Glutamatergic neuron (in vitro differentiated cells): ENCODE measurements around the gene HENMT1. TPM values are rescaled to one million over a fixed set of nuclear protein-coding genes. Genes with fewer than 3 reads are reported as not detected.
"Not testable (repeated sequence)": the region's sequence is repeated elsewhere in the genome, so short reads cannot be mapped to it uniquely, and the experiment has no call there.

Experiments
- DNase-seq: peaks from one replicate; pipeline ENCODE4 v3.0.0; 2022
- H3K27ac Mint-ChIP-seq: one replicate; pipeline ENCODE4 v1.8.0; 2020; ENCODE audit warnings: mild to moderate bottlenecking, mixed read lengths, inconsistent platforms; ENCODE audit not compliant: unreplicated experiment
- H3K27me3 Mint-ChIP-seq: one replicate; pipeline ENCODE4 v1.8.0; 2020; ENCODE audit warnings: mild to moderate bottlenecking, moderate library complexity, mixed read lengths, inconsistent platforms; ENCODE audit not compliant: unreplicated experiment
- H3K36me3 Mint-ChIP-seq: one replicate; pipeline ENCODE4 v1.8.0; 2020; ENCODE audit warnings: mild to moderate bottlenecking, mixed read lengths, inconsistent platforms; ENCODE audit not compliant: unreplicated experiment
- H3K4me1 Mint-ChIP-seq: one replicate; pipeline ENCODE4 v1.8.0; 2020; ENCODE audit warnings: mild to moderate bottlenecking, low read depth, mixed read lengths, inconsistent platforms; ENCODE audit not compliant: unreplicated experiment
- H3K4me3 Mint-ChIP-seq: one replicate; pipeline ENCODE4 v1.8.0; 2020; ENCODE audit warnings: mild to moderate bottlenecking, mixed read lengths, inconsistent platforms; ENCODE audit not compliant: unreplicated experiment
- H3K9me3 Mint-ChIP-seq: one replicate; pipeline ENCODE4 v1.8.0; 2020; ENCODE audit warnings: mild to moderate bottlenecking, moderate library complexity, mixed read lengths, inconsistent platforms; ENCODE audit not compliant: unreplicated experiment
- total RNA-seq: library from RNA; stranded (reverse); fragmentation: NEBNext Ultra II Directional; extraction: Animal tissue kit (Norgen Biotek cat#: 25700); gene quantifications from one replicate; pipeline ENCODE4 v1.2.1, GENCODE V29; 2021; ENCODE audit not compliant: unreplicated experiment
- TF ChIP-seq, protein P1 (sequence below): fragments of 200-600 bp; sonication (generic); IDR thresholded peaks from one replicate; pipeline ENCODE4 v1.5.0; 2021; ENCODE audit not compliant: partially characterized antibody, unreplicated experiment

The HENMT1 gene
- total RNA-seq, 1 donor from 2014 or later = 15.9 TPM

GRCh38 chr1:108685529-108685928 is 24.6 kb upstream of the HENMT1 start:
- Mint-ChIP-seq H3K27ac (no peak overlapping the region), H3K4me1 (no peaks in the 10 kb centered on the region), H3K4me3 (no peak overlapping the region), H3K27me3 (no peaks in the 10 kb centered on the region), H3K9me3 (no peaks in the 10 kb centered on the region), H3K36me3 (no peaks in the 10 kb centered on the region)
- no peak for DNase-seq
- TF ChIP-seq, protein P1, sequence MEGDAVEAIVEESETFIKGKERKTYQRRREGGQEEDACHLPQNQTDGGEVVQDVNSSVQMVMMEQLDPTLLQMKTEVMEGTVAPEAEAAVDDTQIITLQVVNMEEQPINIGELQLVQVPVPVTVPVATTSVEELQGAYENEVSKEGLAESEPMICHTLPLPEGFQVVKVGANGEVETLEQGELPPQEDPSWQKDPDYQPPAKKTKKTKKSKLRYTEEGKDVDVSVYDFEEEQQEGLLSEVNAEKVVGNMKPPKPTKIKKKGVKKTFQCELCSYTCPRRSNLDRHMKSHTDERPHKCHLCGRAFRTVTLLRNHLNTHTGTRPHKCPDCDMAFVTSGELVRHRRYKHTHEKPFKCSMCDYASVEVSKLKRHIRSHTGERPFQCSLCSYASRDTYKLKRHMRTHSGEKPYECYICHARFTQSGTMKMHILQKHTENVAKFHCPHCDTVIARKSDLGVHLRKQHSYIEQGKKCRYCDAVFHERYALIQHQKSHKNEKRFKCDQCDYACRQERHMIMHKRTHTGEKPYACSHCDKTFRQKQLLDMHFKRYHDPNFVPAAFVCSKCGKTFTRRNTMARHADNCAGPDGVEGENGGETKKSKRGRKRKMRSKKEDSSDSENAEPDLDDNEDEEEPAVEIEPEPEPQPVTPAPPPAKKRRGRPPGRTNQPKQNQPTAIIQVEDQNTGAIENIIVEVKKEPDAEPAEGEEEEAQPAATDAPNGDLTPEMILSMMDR = no peak

DNA sequence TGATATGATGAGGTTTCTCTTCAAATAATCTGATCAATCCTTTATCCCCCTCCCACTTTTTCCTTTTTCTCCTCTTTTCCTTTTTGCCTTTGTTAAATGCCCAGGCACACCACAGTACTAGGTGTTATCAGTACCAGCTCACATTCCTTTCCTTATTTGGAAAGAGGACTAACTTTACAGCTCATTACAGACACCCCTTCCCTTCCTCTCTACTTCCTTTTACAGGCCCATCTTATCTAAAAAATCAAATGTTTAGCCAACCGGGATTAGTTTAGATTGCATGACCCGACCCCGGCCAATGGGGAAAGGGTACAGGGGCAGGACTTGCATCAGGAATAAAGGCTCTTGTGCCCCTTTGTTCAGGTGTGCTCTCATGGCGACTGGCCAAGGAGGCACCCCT is 20.8 kb upstream of the HENMT1 start:
- not testable (repeated sequence) for H3K9me3 Mint-ChIP-seq, DNase-seq, H3K27ac Mint-ChIP-seq, H3K27me3 Mint-ChIP-seq, H3K4me3 Mint-ChIP-seq, H3K4me1 Mint-ChIP-seq, H3K36me3 Mint-ChIP-seq

DNA sequence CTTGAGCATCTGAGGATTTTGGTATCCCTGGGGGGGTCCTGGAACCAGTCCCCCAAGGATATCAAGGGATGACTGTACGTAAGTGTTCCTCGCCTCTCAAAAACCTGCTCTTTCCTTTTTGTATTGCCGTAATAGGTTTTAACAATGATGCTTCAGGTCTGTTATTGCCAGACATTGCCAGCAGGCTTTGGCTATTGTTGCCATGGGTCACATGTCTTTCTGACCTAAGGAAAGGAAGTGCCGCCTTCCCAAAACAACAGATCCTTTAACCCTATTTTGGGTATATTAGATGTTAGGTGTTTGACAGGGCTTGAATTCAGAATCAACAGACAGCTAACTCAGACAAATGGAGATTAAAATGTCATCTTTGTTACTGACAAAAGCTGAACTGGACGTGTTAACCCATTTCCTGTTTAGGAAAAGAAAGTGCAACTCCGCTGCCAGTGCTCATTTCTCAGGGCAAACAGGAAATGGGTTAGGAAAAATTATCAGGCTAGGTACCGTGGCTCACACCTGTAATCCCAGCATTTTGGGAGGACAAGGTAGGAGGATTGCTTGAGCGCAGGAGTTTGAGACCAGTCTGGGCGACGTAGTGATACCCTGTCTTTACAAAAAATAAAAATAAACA is 18.8 kb upstream of the HENMT1 start:
- TF ChIP-seq, protein P1 = no peak
- Mint-ChIP-seq H3K27ac (no peak overlapping the region), H3K27me3 (no peaks in the 10 kb centered on the region), H3K9me3 (peaks cover 3% of the 10 kb centered on the region), H3K4me1 (no peaks in the 10 kb centered on the region), H3K4me3 (no peak overlapping the region), H3K36me3 (peaks cover 3% of the 10 kb centered on the region)
- DNase-seq = no peak

GRCh38 chr1:108678706-108679105 is 17.8 kb upstream of the HENMT1 start:
- TF ChIP-seq, protein P1 = no peak
- Mint-ChIP-seq H3K9me3 (peaks cover 4% of the 10 kb centered on the region), H3K27ac (no peak overlapping the region), H3K4me3 (no peak overlapping the region), H3K4me1 (no peaks in the 10 kb centered on the region), H3K27me3 (no peaks in the 10 kb centered on the region), H3K36me3 (peaks cover 8% of the 10 kb centered on the region)
- no peak for DNase-seq

DNA sequence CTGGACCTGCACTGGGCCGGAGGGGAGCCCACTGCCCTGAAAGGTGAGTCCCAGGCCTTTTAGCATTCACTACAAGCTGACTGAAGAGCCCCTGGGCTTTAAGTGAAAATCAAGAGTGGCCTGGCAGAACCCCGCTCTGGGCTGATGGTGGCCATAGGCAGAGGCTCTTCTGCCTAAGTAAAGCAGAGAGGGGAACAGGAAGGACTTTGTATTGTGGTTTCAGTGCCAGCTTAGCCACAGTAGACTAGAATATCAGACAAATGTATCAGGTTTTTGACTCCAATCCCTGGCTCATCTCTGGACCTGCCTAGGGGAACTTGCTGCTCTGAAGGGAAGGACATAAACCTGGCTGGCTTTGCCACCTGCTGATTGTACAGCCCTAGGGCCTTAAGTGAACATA is 10.2 kb upstream of the HENMT1 start:
- Mint-ChIP-seq H3K27me3 (no peaks in the 10 kb centered on the region), H3K4me1 (no peaks in the 10 kb centered on the region), H3K4me3 (no peak overlapping the region), H3K9me3 (peaks cover 4% of the 10 kb centered on the region), H3K36me3 (peaks cover 21% of the 10 kb centered on the region), H3K27ac (no peak overlapping the region)
- TF ChIP-seq, protein P1 = no peak
- no peak for DNase-seq
